Measurements from ENCODE around the gene SETSIP. TPM values are rescaled to one million over a fixed set of nuclear protein-coding genes. Genes with fewer than 3 reads are reported as not detected.
A peak's percentile ranks its signal among the peaks of the same experiment; 100 is the strongest.
"Not testable (repeated sequence)": the region's sequence is repeated elsewhere in the genome, so short reads cannot be mapped to it uniquely, and the experiment has no call there.

Gene SETSIP
- total RNA-seq, 1 donor from 2014 or later, result not detected

DNA sequence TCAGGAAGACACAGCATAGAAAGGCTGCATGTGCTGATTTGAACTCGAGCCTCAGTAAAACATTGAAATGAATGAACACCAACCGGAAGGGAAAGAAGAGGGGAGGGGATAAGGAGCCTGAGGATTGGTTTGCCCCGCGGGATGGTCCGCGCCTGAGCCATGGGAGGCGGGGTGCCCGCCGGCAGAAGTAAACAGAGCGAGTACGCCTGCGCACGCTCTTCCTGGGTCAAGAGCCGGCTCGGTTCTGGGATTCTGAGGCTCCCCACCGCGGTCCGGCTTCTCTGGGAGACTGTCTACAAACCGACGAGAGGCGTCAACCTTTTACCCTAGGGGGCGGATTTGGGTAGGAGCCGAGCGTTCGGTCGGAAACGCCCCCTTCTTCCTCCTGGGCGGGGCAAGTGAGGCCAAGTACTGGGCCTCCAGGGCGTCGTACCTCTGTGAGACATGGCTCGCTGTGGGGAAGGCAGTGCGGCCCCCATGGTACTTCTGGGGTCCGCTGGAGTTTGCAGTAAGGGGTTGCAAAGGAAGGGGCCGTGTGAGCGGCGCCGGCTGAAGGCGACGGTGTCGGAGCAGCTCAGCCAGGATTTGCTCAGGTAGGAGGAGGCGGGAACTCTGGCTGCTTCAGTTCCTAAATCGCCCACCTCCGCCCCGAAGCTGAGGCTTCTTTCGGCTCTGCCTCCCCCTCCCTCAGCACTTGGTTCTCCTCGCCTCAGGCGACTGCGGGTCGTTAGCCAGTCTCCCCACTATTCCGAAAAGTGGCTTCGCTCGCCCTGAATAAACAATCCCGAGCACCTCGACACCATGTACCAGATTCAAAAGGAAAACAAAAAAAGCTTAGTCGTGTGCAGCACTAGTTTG lies 5.1 kb upstream of the SETSIP start, which contains the start of gene BTBD8:
Gene BTBD8 (plus strand): TSS at position 218 of the 858 bp plus-strand sequence. CDS start 227 bp downstream, at position 445.
- H3K4me3 Mint-ChIP-seq (ENCODE audit: unreplicated experiment), result peak within 1 kb of the TSS; percentile 91
- no peaks in the 10 kb centered on the region for H3K4me1 Mint-ChIP-seq (ENCODE audit: low read depth, unreplicated experiment)
- peaks cover 12% of the 10 kb centered on the region for H3K36me3 Mint-ChIP-seq (ENCODE audit: unreplicated experiment)

DNA sequence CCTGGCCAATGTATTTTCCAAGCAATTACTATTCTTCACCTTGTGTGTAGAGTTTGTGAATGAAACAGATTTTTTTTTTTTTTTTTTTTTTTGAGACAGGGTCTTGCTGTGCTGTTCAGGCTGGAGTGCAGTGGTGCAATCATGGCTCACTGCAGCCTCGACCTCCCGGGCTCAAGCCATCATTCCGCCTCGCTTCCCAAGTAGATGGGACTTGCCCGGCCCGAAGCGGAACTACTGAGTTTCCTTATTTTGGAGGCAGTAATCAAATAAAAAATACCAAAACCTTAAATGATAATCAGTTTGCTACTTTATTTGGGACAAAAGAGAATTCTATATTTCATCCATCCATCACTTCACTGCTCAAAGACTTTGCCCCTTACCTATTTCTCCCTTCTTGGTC lies 4.2 kb upstream of the SETSIP start:
- Mint-ChIP-seq H3K36me3 (ENCODE audit: unreplicated experiment) (peaks cover 5% of the 10 kb centered on the region), H3K9me3 (ENCODE audit: unreplicated experiment) (no peaks in the 10 kb centered on the region), H3K27me3 (ENCODE audit: unreplicated experiment) (no peaks in the 10 kb centered on the region), H3K4me1 (ENCODE audit: low read depth, unreplicated experiment) (no peaks in the 10 kb centered on the region), H3K27ac (ENCODE audit: unreplicated experiment) (no peak overlapping the region), H3K4me3 (ENCODE audit: unreplicated experiment) (peak overlapping the region; percentile 91)
- no peak for DNase-seq
- TF ChIP-seq, protein P1, sequence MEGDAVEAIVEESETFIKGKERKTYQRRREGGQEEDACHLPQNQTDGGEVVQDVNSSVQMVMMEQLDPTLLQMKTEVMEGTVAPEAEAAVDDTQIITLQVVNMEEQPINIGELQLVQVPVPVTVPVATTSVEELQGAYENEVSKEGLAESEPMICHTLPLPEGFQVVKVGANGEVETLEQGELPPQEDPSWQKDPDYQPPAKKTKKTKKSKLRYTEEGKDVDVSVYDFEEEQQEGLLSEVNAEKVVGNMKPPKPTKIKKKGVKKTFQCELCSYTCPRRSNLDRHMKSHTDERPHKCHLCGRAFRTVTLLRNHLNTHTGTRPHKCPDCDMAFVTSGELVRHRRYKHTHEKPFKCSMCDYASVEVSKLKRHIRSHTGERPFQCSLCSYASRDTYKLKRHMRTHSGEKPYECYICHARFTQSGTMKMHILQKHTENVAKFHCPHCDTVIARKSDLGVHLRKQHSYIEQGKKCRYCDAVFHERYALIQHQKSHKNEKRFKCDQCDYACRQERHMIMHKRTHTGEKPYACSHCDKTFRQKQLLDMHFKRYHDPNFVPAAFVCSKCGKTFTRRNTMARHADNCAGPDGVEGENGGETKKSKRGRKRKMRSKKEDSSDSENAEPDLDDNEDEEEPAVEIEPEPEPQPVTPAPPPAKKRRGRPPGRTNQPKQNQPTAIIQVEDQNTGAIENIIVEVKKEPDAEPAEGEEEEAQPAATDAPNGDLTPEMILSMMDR (IDR thresholded peaks at IDR 0.05; ENCODE audit: partially characterized antibody, unreplicated experiment), result no peak

More for the DNA sequence above, 5.1 kb upstream of the SETSIP start, which contains the start of gene BTBD8:
- peaks cover 2% of the 10 kb centered on the region for H3K9me3 Mint-ChIP-seq (ENCODE audit: unreplicated experiment)
- TF ChIP-seq, protein P1 (IDR thresholded peaks at IDR 0.05; ENCODE audit: partially characterized antibody, unreplicated experiment), result no peak
- no peaks in the 10 kb centered on the region for H3K27me3 Mint-ChIP-seq (ENCODE audit: unreplicated experiment)
- H3K27ac Mint-ChIP-seq (ENCODE audit: unreplicated experiment), result peak within 1 kb of the TSS; percentile 59
- DNase-seq, result peak; percentile 63

DNA sequence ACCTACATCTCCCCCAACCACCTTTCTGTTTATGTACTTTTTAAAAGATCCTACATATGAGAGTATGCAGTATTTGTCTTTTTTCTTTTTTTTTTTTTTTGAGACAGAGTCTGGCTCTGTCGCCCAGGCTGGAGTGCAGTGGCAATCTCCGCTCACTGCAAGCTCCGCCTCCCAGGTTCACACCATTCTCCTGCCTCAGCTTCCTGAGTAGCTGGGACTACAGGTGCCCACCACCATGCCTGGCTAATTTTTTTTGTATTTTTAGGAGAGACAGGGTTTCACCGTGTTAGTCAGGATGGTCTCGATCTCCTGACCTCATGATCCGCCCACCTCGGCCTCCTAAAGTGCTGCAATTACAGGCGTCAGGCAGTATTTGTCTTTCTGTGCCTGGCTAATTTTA lies 2.9 kb upstream of the SETSIP start:
- not testable (repeated sequence) for DNase-seq; H3K36me3 Mint-ChIP-seq (ENCODE audit: unreplicated experiment); H3K27ac Mint-ChIP-seq (ENCODE audit: unreplicated experiment); H3K4me3 Mint-ChIP-seq (ENCODE audit: unreplicated experiment); H3K4me1 Mint-ChIP-seq (ENCODE audit: low read depth, unreplicated experiment); H3K9me3 Mint-ChIP-seq (ENCODE audit: unreplicated experiment); H3K27me3 Mint-ChIP-seq (ENCODE audit: unreplicated experiment)

DNA sequence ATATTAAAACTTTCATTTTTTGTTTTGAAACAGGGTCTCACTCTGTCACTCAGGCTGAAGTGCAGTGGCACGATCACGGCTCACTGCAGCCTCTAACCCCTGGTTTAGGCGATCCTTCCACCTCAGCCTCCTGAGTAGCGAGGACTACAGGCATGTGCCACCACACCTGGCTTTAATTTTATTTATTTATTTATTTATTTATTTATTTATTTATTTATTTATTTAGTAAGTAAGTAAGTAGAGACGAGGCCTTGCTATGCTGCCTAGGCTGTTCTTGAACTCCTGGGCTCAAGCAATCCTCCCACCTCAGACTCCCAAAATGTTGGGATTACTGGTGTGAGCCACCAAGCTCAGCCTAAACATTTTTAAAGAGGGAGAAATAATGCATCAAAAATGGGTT lies 1.2 kb upstream of the SETSIP start:
- TF ChIP-seq, protein P1 (IDR thresholded peaks at IDR 0.05; ENCODE audit: partially characterized antibody, unreplicated experiment), result no peak
- Mint-ChIP-seq H3K9me3 (ENCODE audit: unreplicated experiment) (no peaks in the 10 kb centered on the region), H3K27ac (ENCODE audit: unreplicated experiment) (no peak overlapping the region), H3K4me1 (ENCODE audit: low read depth, unreplicated experiment) (no peaks in the 10 kb centered on the region), H3K27me3 (ENCODE audit: unreplicated experiment) (no peaks in the 10 kb centered on the region), H3K36me3 (ENCODE audit: unreplicated experiment) (no peaks in the 10 kb centered on the region), H3K4me3 (ENCODE audit: unreplicated experiment) (no peak overlapping the region)
- no peak for DNase-seq

DNA sequence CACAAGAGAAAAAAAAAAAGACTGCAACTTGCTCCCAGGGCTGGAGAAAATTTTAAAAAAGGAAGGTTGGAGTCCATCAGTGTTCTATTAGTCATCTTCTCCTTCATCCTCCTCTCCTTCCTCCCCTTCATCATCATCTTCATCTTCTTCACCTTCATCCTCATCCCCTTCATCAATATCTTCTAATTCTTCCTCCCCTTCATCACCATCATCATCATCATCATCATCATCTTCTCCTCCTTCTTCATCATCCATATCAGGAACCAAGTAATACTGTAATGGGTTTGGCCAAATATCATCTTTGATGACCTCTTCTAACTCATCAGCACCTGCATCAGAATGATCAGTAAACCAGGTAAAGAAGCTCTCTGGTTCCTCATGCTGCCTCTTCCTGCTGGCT lies 765 bp downstream of the SETSIP start:
- H3K9me3 Mint-ChIP-seq (ENCODE audit: unreplicated experiment); H3K27me3 Mint-ChIP-seq (ENCODE audit: unreplicated experiment); H3K27ac Mint-ChIP-seq (ENCODE audit: unreplicated experiment); H3K4me3 Mint-ChIP-seq (ENCODE audit: unreplicated experiment); H3K36me3 Mint-ChIP-seq (ENCODE audit: unreplicated experiment); DNase-seq; H3K4me1 Mint-ChIP-seq (ENCODE audit: low read depth, unreplicated experiment): not testable (repeated sequence)

DNA sequence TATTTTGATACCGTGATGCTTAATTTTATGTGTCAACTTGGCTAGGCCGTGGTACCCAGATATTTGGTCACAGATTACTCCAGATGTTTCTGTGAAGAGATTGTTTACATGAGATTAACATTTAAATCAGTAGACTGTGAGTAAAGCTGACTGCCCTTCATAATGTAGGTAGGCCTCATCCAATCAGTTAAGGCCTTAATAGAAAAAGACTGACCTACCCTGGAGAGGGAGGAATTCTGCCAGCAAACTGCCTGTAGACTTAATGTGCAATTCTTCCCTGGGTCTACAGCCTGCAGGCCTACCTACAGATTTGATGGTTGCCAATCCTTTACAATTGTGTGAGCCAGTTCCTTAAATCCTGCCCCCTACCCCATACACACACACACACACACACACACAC lies 4.3 kb downstream of the SETSIP start:
- Mint-ChIP-seq H3K27ac (ENCODE audit: unreplicated experiment) (no peak overlapping the region), H3K4me1 (ENCODE audit: low read depth, unreplicated experiment) (no peaks in the 10 kb centered on the region), H3K9me3 (ENCODE audit: unreplicated experiment) (no peaks in the 10 kb centered on the region), H3K27me3 (ENCODE audit: unreplicated experiment) (no peaks in the 10 kb centered on the region), H3K4me3 (ENCODE audit: unreplicated experiment) (no peak overlapping the region), H3K36me3 (ENCODE audit: unreplicated experiment) (no peaks in the 10 kb centered on the region)
- TF ChIP-seq, protein P1 (IDR thresholded peaks at IDR 0.05; ENCODE audit: partially characterized antibody, unreplicated experiment), result no peak
- no peak for DNase-seq
